Subcutaneous abdominal adipose tissue (tissue), 5 donors: ENCODE results near the gene SCAANT1.

Experiments
- H3K27ac ChIP-seq: one replicate; pipeline ENCODE4 v1.7.0; 2013; ENCODE audit warnings: low read depth, mild to moderate bottlenecking, inconsistent platforms, low read length, moderate library complexity
- H3K27me3 ChIP-seq, 5 donors: one replicate each; pipeline ENCODE4 v1.7.0; 2013; ENCODE audit warnings: low read length in 5 of 5, inconsistent platforms in 1 of 5; ENCODE audit not compliant: control insufficient read depth in 5 of 5, insufficient read depth in 4 of 5
- H3K36me3 ChIP-seq, 5 donors: one replicate each; pipeline ENCODE4 v1.7.0; 2013; ENCODE audit warnings: low read length in 5 of 5; ENCODE audit not compliant: control insufficient read depth in 5 of 5, insufficient read depth in 5 of 5
- H3K4me1 ChIP-seq, 5 donors: one replicate each; pipeline ENCODE4 v1.7.0; 2013; ENCODE audit warnings: low read length in 5 of 5, mild to moderate bottlenecking in 3 of 5, moderate library complexity in 1 of 5; ENCODE audit not compliant: control insufficient read depth in 5 of 5, insufficient read depth in 5 of 5
- H3K4me3 ChIP-seq, 5 donors: one replicate each; pipeline ENCODE4 v1.7.0; 2013; ENCODE audit warnings: low read length in 5 of 5, low read depth in 1 of 5
- H3K9ac ChIP-seq, 5 donors: one replicate each; pipeline ENCODE4 v1.7.0; 2013; ENCODE audit warnings: low read length in 5 of 5, mild to moderate bottlenecking in 4 of 5, moderate library complexity in 3 of 5
- H3K9me3 ChIP-seq, 5 donors: one replicate each; pipeline ENCODE4 v1.7.0; 2013; ENCODE audit warnings: low read length in 5 of 5; ENCODE audit not compliant: control insufficient read depth in 5 of 5
- donor health status: healthy.
- donor health status: healthy.
- donor health status: healthy.
- donor health status: healthy.
- donor health status: healthy.

The SCAANT1 gene

DNA sequence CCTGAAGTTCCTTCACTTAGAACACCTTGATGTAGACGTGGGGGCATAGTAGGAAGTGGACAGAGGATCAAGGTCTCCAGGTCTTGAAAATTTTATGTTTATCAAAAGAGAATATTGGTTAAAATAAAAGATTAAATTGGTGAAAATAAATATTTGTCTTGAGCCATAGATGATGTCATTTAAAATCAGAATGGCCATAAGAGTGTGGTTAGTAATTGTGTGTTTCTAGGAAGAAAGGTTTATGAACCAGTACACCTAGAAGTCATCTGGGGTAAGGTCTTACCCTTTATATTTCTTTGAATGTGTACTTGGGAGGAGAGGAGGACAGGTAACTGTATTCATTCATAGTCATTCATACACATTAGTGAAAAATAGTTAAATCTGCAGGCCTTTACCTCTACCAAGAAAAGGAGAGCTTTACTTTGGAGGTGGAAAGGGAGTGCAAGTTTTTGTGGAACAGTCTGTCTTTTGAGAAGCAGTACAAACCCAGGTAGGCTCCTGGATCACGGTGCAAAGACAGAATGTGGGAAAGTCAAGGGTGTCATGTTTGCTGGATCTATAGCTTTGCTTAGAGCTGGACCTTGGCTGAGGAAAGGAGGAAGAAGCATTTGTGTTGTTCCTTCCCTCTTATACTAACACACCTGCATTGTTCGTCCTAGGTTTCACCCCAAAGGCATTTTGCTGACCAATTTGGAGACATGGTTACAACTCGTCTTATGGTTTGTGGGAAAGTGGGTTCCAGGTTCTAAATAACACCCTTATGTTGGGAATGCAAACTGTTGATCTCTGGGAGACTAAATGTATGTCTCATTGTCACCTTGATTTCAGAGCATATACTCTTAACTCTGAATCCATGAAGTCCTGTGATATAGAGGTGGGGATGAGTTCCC is 6.2 kb downstream of the SCAANT1 start:
- no peaks in the 10 kb centered on the region for H3K9me3 ChIP-seq
- no peaks in the 10 kb centered on the region for H3K27me3 ChIP-seq
- peaks cover 0 to 6% (median 0%) of the 10 kb centered on the region in 5 donors for H3K36me3 ChIP-seq
- no peak overlapping the region for H3K27ac ChIP-seq
- no peak overlapping the region for H3K4me3 ChIP-seq
- H3K4me1 ChIP-seq, result peaks cover 0 to 9% (median 2%) of the 10 kb centered on the region in 5 donors
- no peak overlapping the region for H3K9ac ChIP-seq

DNA sequence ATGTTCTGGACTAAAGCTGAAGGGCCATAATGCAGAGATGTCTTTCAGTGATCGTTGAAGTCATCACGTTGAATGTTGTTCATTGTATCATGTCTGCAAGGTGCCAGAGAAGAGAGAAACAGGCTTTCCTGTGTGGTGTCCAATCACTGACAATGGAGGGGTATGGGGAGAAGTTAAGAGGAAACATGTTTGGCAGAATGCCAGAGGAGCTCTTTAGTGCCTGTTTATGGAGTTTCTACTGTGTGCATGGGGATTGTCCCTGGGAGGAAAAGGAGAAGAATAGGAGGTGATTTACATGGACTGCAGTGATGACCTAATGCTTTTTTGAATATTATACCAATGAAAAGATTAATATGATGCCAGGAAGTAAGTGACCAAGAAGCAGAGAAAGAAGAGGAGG is 11.7 kb downstream of the SCAANT1 start:
- peaks cover 0 to 12% (median 11%) of the 10 kb centered on the region in 5 donors for H3K4me1 ChIP-seq
- H3K27me3 ChIP-seq, result no peaks in the 10 kb centered on the region
- H3K4me3 ChIP-seq, result no peak overlapping the region
- peaks cover 3 to 14% (median 5%) of the 10 kb centered on the region in 5 donors for H3K36me3 ChIP-seq
- H3K27ac ChIP-seq, result no peak overlapping the region
- no peak overlapping the region for H3K9ac ChIP-seq
- no peaks in the 10 kb centered on the region for H3K9me3 ChIP-seq

DNA sequence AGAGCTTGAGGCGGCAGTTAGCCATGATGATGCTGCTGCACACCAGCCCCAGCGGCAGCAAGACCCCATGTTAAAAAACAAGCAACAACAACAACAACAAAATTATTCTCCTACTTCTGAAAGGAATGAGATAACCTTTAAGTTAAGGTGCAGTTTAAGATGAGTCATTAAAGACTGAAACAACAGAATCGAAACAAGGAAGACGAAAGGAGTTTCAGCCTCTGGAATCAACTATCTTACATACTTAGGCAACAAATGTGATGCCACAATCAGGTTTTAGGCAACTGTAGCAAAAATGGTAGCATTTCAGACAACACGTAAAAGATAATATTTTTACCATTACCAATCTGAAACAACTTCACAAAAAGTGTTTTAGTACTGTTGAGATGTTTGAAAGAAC is 12.2 kb downstream of the SCAANT1 start:
- no peak overlapping the region for H3K27ac ChIP-seq
- H3K4me1 ChIP-seq, result peaks cover 0 to 16% (median 15%) of the 10 kb centered on the region in 5 donors
- no peak overlapping the region for H3K4me3 ChIP-seq
- no peaks in the 10 kb centered on the region for H3K9me3 ChIP-seq
- no peak overlapping the region for H3K9ac ChIP-seq
- no peaks in the 10 kb centered on the region for H3K27me3 ChIP-seq
- peaks cover 3 to 14% (median 5%) of the 10 kb centered on the region in 5 donors for H3K36me3 ChIP-seq

DNA sequence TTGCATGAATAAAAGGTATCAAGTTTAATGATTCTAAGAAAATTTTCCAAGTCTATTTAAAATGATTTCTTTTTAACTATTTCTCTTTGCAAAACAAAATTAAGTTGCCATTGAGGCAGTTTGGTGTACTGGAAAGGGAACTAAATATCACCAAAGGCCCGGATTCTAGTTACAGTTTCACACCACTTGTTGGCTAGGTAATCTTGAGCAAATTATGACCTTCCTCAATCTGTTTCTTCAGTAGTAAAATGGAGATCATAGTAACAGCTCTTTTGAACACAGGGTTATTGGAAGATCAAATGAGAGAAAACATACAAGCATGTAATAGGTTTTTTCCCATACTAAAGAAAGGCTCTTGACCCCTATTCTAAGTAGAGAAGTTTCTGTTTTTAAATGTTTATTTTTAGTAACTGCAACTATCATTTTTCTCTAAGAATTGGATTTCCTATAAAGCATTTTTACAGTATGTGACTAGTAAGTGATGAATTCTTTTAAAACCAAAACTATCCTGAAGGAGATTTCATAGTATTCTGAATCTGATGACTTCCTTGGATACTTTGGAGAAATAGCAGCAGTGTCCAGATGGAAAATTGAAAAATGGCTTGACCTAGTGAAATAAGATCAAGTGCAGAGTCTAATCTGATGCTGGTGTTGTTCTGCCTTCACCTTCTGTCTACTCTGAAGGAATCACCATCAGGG is 15.7 kb downstream of the SCAANT1 start:
- Histone ChIP-seq H3K27ac (no peak overlapping the region), H3K9me3 (no peaks in the 10 kb centered on the region)

DNA sequence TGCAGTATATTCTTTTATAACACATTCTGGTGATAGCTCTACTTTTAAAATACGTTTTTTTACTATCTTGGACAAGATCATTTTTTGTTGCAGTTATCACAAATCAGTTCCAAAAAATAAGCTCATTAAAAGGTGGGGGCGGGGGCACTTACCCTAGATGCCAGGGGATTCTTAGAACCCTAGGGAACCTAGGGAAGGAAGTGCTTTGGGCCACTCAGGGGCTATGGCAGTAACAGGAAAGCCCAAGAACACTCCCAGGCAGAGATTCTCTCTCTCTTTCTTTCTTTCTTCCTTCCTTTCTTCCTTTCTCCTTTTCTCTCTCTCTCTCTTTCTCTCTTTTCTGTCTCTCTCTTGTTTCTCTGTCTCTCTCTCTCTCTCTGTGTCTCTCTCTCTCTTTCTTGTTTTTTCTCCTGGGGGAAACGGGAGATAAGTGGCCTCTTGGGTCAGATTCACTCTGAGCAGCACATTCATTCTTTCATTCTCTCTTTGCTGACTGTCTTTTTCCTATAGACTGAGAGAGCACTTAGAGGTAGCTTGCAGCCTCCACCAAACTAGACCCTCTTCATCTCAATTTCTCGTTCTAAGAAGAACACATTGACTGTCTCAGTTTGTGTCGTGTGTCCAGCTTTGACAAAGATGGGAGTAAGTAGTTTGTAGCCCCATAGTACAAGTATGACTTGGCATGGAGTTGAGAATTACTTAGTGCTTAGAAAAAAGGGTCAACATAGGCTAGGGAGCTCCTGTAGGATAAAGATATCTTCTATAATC is 16.6 kb downstream of the SCAANT1 start:
- Histone ChIP-seq H3K4me1 (peaks cover 0 to 21% (median 14%) of the 10 kb centered on the region in 5 donors), H3K9ac (no peak overlapping the region), H3K36me3 (peaks cover 5 to 18% (median 6%) of the 10 kb centered on the region in 5 donors), H3K27ac (peak overlapping the region; percentile 17), H3K9me3 (no peaks in the 10 kb centered on the region), H3K4me3 (no peak overlapping the region), H3K27me3 (no peaks in the 10 kb centered on the region)

More for the DNA sequence above, 15.7 kb downstream of the SCAANT1 start:
- Histone ChIP-seq H3K36me3 (peaks cover 5 to 17% (median 6%) of the 10 kb centered on the region in 5 donors), H3K4me3 (no peak overlapping the region), H3K4me1 (peaks cover 0 to 21% (median 15%) of the 10 kb centered on the region in 5 donors), H3K27me3 (no peaks in the 10 kb centered on the region), H3K9ac (no peak overlapping the region)

DNA sequence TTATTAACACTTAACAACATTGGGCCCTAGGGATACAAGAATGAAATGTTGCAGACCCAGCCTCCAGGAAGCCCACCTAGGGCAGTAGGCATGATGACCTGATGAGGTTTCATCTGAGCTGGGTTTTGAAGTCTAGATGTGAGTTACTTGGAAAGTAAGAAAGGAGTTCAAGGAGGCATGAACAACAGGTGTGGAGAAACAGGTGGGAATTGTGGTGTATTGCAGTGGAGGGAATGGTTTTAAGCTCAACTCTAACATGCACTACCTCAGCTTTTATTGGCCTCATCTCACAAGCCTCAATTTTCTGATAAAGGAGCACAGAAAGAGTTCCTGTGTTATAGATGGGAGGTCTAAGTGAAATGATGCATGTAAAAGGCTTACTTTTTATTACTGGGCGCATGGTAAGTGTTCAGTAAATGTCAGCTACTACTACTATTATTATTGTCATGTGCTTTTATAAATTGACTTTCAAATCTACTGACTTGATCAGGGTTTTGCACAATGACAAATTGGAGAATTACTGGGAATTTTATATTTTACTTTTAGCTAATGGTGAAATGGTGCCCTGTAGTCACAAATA is 19.3 kb downstream of the SCAANT1 start:
- Histone ChIP-seq H3K4me1 (peaks cover 0 to 21% (median 11%) of the 10 kb centered on the region in 5 donors), H3K27ac (no peak overlapping the region), H3K9ac (no peak overlapping the region), H3K4me3 (no peak overlapping the region), H3K36me3 (peaks cover 0 to 9% (median 3%) of the 10 kb centered on the region in 5 donors), H3K27me3 (no peaks in the 10 kb centered on the region), H3K9me3 (no peaks in the 10 kb centered on the region)

DNA sequence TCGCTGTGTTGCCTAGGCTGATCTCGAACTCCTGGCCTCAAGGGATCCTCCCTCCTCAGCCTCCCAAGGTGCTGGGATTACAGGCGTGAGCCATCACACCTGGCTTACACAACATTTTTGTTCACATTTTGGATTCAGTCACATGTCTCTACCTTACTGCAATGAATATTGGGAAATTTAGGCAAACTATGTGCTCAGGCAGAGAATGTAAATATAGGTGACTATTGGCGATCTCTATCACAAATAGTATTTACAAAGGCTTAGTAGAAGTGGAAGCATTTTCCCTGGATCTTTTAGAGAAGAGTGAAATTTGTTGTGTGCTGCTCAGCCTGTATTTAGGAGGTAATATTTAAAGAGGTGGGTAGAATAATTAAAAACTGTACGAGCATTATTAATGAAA is 20.7 kb downstream of the SCAANT1 start:
- no peak overlapping the region for H3K27ac ChIP-seq
- H3K4me1 ChIP-seq, result peaks cover 5 to 25% (median 14%) of the 10 kb centered on the region in 5 donors
- H3K27me3 ChIP-seq, result no peaks in the 10 kb centered on the region
- H3K9ac ChIP-seq, result no peak overlapping the region
- no peaks in the 10 kb centered on the region for H3K9me3 ChIP-seq
- H3K4me3 ChIP-seq, result no peak overlapping the region
- peaks cover 0 to 9% (median 3%) of the 10 kb centered on the region in 5 donors for H3K36me3 ChIP-seq

DNA sequence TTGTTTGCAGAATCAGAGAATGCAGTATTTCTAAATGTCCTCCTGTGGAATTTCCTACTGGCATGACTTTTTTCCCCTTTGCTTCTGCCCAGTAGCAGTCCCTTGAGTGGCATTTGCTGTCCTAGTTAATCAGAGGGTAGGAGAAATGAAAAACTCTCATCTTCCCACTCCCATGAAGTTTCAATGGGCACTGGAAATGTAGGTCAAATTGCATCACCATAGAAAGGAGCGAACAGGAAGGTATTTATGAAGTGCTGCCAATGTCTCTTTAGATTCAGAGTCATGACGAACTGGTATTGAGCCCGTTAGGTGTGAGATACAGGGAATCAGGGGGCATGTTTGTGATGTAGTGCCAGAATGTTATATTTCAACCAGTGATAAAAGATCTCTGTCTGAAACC is 25.3 kb downstream of the SCAANT1 start:
- Histone ChIP-seq H3K27me3 (no peaks in the 10 kb centered on the region), H3K4me1 (peaks cover 0 to 13% (median 6%) of the 10 kb centered on the region in 5 donors), H3K9ac (no peak overlapping the region), H3K4me3 (peak overlapping the region in 1 of 5 donors; percentile 44), H3K36me3 (peaks cover 0 to 6% (median under 1%) of the 10 kb centered on the region in 5 donors), H3K9me3 (no peaks in the 10 kb centered on the region), H3K27ac (peak overlapping the region; percentile 9)

DNA sequence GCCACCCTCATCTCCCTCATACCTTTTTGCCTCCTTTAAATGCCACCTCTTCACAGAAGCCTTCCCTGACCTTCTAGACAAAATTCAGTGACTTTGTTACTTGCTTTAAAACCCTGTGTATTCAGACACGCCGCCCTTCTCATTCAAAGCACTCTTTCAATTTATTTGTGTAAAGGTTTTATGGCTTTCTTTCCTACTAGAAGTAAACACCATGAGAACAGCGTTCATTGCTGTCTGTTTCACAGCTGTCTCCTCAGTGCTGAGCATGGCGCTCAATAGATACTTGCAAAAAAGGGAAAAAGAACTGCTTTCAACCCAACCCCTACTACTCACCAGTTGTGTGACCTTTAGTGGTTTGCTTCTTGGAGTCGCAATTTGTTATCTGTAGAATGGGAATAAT is 31.5 kb downstream of the SCAANT1 start:
- H3K9ac ChIP-seq, result no peak overlapping the region
- H3K4me3 ChIP-seq, result no peak overlapping the region
- no peaks in the 10 kb centered on the region for H3K27me3 ChIP-seq
- H3K36me3 ChIP-seq, result no peaks in the 10 kb centered on the region
- no peaks in the 10 kb centered on the region for H3K9me3 ChIP-seq
- H3K27ac ChIP-seq, result no peak overlapping the region
- peaks cover 0 to 5% (median 0%) of the 10 kb centered on the region in 5 donors for H3K4me1 ChIP-seq
